ENCODE results near the gene GTF2H3. TPM values are rescaled to one million over a fixed set of nuclear protein-coding genes. Genes with fewer than 3 reads are reported as not detected.
A peak's percentile ranks its signal among the peaks of the same experiment; 100 is the strongest.

Gene GTF2H3
- total RNA-seq, 1 donor from 2014 or later: 13.9 TPM

- no peak for DNase-seq
- Histone ChIP-seq H3K27ac (replicated peaks) (no peak overlapping the region), H3K36me3 (peaks cover 80% of the 10 kb centered on the region), H3K4me3 (no peak overlapping the region), H3K4me1 (no peaks in the 10 kb centered on the region), H3K27me3 (ENCODE audit: low read depth) (no peaks in the 10 kb centered on the region), H3K9me3 (replicated peaks) (no peaks in the 10 kb centered on the region)
- no peak for TF ChIP-seq CTCF (IDR thresholded peaks at IDR 0.05; ENCODE audit: borderline replicate concordance)
- intact Hi-C loops (cut with micrococcal nuclease): no loop called here
Observed at GRCh38 chr12:123648401-123648800, 14.8 kb downstream of the GTF2H3 start.

GRCh38 chr12:123654129-123654701 lies 20.6 kb downstream of the GTF2H3 start:
- H3K4me3 ChIP-seq: no peak overlapping the region
- peaks cover 59% of the 10 kb centered on the region for H3K36me3 ChIP-seq
- no peaks in the 10 kb centered on the region for H3K9me3 ChIP-seq (replicated peaks)
- DNase-seq: no peak
- no peaks in the 10 kb centered on the region for H3K27me3 ChIP-seq (ENCODE audit: low read depth)
- no peak overlapping the region for H3K27ac ChIP-seq (replicated peaks)
- intact Hi-C loops (cut with micrococcal nuclease): no loop called here
- no peak for TF ChIP-seq CTCF (IDR thresholded peaks at IDR 0.05; ENCODE audit: borderline replicate concordance)
- peaks cover 19% of the 10 kb centered on the region for H3K4me1 ChIP-seq

DNA sequence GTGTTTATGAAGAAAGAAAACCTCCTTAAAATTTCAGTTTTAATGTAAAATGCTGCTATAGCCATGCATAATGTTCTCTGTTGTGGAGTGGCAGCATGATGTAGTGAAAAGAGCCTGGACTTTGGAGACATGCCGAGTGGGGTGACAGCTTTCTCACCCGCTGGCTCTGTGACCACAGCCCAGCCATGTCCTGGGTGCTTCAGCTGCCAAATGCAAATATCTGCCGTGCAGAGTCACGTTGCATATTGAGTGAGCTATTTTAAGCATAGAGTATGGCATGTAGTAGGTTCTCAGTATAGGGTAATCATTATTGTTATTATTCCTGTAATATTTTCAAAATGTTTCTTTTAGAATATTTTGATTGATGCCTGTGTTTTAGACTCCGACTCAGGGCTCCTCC lies 21.8 kb downstream of the GTF2H3 start:
- Histone ChIP-seq H3K27ac (replicated peaks) (peak overlapping the region; percentile 52), H3K4me3 (no peak overlapping the region), H3K36me3 (peaks cover 58% of the 10 kb centered on the region), H3K27me3 (ENCODE audit: low read depth) (no peaks in the 10 kb centered on the region), H3K9me3 (replicated peaks) (no peaks in the 10 kb centered on the region), H3K4me1 (peaks cover 19% of the 10 kb centered on the region)
- DNase-seq: peak; percentile 55
- intact Hi-C loops (cut with micrococcal nuclease): no loop called here
- TF ChIP-seq CTCF (IDR thresholded peaks at IDR 0.05; ENCODE audit: borderline replicate concordance): no peak

GRCh38 chr12:123656392-123656791 lies 22.8 kb downstream of the GTF2H3 start:
- TF ChIP-seq CTCF (IDR thresholded peaks at IDR 0.05; ENCODE audit: borderline replicate concordance): no peak
- H3K9me3 ChIP-seq (replicated peaks): no peaks in the 10 kb centered on the region
- H3K36me3 ChIP-seq: peaks cover 58% of the 10 kb centered on the region
- peak overlapping the region; percentile 52 for H3K27ac ChIP-seq (replicated peaks)
- no peak for DNase-seq
- H3K27me3 ChIP-seq (ENCODE audit: low read depth): no peaks in the 10 kb centered on the region
- H3K4me1 ChIP-seq: peaks cover 19% of the 10 kb centered on the region
- intact Hi-C loops (cut with micrococcal nuclease): no loop called here
- no peak overlapping the region for H3K4me3 ChIP-seq

DNA sequence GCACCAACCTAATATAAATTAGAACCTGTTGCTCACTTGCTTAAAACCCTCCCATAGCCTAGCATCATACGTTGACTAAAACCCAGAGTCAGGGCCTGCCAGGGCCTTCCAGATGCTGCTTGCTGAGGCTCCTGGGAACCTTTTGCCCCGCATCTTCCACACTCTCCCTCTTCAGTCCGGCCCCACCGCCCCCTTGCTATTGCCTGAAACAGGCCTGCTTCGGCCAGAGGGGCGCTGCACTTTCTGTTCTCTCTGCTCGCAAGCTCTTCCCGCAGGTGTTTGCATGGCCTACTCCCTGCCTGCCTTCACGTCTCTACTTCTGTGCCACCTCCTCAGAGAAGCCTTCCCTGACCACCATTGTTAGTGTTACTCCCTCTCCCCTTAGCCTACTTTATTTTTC lies 23.6 kb downstream of the GTF2H3 start:
- DNase-seq: no peak
- H3K4me1 ChIP-seq: peaks cover 19% of the 10 kb centered on the region
- H3K4me3 ChIP-seq: no peak overlapping the region
- H3K36me3 ChIP-seq: peaks cover 51% of the 10 kb centered on the region
- no peaks in the 10 kb centered on the region for H3K9me3 ChIP-seq (replicated peaks)
- H3K27ac ChIP-seq (replicated peaks): no peak overlapping the region
- intact Hi-C loops (cut with micrococcal nuclease): no loop called here
- no peaks in the 10 kb centered on the region for H3K27me3 ChIP-seq (ENCODE audit: low read depth)
- no peak for TF ChIP-seq CTCF (IDR thresholded peaks at IDR 0.05; ENCODE audit: borderline replicate concordance)
